Epidermal melanocyte (primary cell): ENCODE measurements around the gene DDA1.
"Not testable (repeated sequence)": the region's sequence is repeated elsewhere in the genome, so short reads cannot be mapped to it uniquely, and the experiment has no call there.

Experiments used
- DNase-seq: peaks from one replicate; pipeline ENCODE4 v3.0.0; 2011; ENCODE audit warnings: low spot score; ENCODE audit not compliant: insufficient read length

Gene DDA1

GRCh38 chr19:17346109-17346671 lies 36.8 kb downstream of the DDA1 start:
- no peak for DNase-seq

GRCh38 chr19:17347361-17347760 lies 38.0 kb downstream of the DDA1 start:
- no peak for DNase-seq

GRCh38 chr19:17347877-17348276 lies 38.5 kb downstream of the DDA1 start:
- DNase-seq: no peak

- DNase-seq: no peak
Observed at GRCh38 chr19:17348700-17349099, 39.3 kb downstream of the DDA1 start.

GRCh38 chr19:17351815-17352435 lies 42.6 kb downstream of the DDA1 start:
- DNase-seq: no peak

GRCh38 chr19:17352608-17353280 lies 43.4 kb downstream of the DDA1 start:
- DNase-seq: no peak

GRCh38 chr19:17353386-17353785 lies 44.0 kb downstream of the DDA1 start:
- DNase-seq: no peak

GRCh38 chr19:17357078-17357666 lies 47.8 kb downstream of the DDA1 start:
- no peak for DNase-seq

GRCh38 chr19:17357724-17358123 lies 48.4 kb downstream of the DDA1 start:
- DNase-seq: no peak

DNA sequence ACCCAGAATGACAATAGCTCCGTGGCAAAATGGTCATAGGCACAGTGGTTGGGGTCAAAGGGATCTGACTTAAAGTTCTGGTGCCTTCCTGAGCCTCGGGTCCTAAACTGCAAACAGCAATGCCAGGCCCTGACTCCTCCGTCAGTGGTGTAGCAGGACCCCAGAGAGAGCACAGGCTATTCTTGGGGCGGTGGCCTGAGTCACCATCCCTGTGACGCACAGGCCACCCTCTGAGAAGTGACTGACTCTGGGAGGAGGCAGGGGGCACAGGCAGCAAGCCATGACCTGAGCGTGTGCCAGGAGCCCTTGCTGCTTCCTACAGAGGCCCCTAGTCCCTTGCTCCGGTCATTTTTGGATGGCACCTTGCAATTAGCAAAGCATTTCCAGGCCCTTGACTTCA lies 49.0 kb downstream of the DDA1 start:
- DNase-seq: no peak

DNA sequence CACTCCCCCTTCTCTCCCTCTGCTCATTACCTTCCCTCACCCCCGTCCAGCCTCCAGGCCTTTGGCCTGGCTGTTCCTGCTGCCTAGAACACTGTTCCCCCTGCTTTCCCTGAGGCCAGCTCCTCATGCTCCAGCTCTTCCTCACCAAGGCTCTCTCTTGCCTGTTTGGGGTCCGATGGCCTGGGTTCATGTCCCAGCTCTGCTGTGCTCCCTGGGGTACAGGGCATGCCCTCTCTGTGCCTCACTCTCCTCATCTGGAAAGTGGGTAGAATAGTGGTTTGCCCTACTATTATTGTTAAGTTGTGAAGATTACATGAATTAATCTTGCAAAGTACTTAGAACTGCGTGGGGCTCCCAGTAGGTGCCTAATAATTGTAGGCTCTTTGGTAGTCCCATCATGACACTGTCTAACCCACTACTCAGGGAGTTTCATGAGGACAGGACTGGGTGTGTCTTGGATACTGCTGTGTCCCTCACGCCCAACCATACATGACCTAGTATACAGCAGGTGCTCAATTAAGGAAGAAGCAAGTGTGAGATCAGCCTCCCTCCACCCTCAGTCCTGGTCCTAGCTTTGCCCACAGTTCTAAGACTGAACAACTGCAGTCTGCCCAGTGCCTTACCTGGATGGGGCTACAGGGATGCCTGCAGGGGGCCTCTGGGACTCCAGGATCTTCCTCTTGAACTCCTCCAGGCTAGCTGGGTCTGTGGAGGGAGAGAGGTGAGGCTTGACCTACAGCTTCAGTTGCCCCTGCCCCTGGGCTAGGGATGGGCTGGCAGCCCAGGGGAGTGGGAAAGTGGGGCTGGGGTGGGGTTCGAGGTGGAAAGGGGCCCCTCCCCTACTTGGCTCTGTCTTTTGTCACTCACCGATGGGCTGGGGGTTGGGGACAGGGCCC lies 50.8 kb downstream of the DDA1 start:
- no peak for DNase-seq

DNA sequence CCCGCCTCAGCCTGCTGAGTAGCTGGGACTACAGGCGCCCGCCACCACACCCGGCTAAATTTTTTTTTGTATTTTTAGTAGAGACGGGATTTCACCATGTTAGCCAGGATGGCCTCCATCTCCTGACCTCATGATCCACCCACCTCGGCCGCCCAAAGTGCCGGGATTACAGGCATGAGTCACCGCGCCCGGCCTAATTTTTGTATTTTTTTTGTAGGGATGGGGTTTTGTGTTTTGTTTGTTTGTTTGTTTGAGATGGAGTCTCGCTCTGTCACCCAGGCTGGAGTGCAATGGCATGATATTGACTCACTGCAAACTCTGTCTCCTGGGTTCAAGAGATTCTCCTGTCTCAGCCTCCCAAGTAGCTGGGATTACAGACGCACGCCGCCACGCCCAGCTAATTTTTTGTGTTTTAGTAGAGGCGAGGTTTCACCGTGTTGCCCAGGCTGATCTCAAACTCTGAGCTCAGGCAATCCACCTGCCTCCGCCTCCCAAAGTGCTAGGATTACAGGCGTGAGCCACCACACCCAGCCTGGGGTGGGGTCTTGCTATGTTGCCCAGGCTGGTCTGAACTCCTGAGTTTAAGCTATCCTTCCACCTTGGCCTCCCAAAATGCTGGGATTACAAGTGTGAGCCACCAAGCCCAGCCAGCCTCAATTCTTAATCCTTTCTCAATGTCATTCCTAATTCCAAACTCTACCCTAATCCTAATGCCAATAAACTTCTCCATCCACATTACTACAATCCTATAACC lies 54.7 kb downstream of the DDA1 start:
- not testable (repeated sequence) for DNase-seq

DNA sequence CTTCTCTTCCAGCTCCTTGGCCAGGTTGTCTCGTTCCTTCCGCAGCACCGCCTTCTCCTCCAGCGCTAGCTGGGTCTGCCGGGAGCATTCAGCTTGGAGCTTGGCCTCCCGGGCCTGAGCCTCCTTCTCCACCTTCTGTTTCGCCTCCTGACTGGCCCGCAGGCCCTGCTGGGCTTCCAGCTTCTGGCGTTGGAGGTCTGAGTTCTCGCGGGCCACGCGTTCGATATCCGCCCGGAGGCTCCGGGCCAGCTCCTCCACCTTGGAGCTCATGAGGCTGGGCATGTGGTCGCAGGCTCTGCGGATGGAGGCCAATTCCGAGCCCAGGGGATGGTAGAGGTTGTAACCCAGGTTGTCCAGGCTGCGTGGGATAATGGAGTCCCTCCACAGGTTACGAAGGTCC lies 56.0 kb downstream of the DDA1 start:
- no peak for DNase-seq

- no peak for DNase-seq
Observed at GRCh38 chr19:17370026-17370587, 60.7 kb downstream of the DDA1 start.
